Frontal cortex (tissue), 4 donors: ENCODE measurements around the gene KLK8. TPM values are rescaled to one million over a fixed set of nuclear protein-coding genes. Genes with fewer than 3 reads are reported as not detected.
A peak's percentile ranks its signal among the peaks of the same experiment; 100 is the strongest.

ENCODE experiments used
- DNase-seq, 2 donors: peaks; one replicate each; pipeline ENCODE4 v3.0.0; 2012; ENCODE audit warnings: low spot score in 2 of 2
- FAIRE-seq: peaks from 2 replicates; lab custom pipeline; 2012; peaks lifted over from hg19 to GRCh38; lab: Jason Lieb, UNC
- total RNA-seq: library from RNA; depleted of rRNA; stranded (reverse); fragments of >200 nt; gene quantifications from one replicate; pipeline ENCODE4 v1.2.3, GENCODE V29; 2014
- donor health status: control.
- donor health status: control.
- donor health status: control.

KLK8 gene, protein sequence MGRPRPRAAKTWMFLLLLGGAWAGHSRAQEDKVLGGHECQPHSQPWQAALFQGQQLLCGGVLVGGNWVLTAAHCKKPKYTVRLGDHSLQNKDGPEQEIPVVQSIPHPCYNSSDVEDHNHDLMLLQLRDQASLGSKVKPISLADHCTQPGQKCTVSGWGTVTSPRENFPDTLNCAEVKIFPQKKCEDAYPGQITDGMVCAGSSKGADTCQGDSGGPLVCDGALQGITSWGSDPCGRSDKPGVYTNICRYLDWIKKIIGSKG
- total RNA-seq: not detected

GRCh38 chr19:51001515-51001914 lies at the start of gene KLK8:
Gene KLK8, minus strand, starts transcription at chr19:51001604. Its CDS starts 437 bp downstream, at chr19:51001167.
- FAIRE-seq: no peak
- no peak for DNase-seq

DNA sequence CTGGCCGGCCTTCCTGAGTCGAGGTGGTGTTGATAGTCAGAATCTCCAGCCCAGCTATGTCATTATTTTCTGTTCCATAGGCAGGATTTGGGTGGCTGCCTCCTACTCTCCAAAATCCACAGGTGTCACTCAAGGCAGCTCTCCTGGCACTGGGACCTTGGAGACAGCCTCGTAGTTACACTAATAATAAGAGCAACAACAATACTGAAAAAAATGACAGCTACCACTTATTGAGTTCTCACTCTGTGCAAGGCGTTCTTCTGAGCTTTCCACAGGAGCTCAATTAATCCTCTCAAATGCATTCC lies 45.6 kb upstream of the KLK8 start:
- DNase-seq: no peak
- FAIRE-seq: no peak

DNA sequence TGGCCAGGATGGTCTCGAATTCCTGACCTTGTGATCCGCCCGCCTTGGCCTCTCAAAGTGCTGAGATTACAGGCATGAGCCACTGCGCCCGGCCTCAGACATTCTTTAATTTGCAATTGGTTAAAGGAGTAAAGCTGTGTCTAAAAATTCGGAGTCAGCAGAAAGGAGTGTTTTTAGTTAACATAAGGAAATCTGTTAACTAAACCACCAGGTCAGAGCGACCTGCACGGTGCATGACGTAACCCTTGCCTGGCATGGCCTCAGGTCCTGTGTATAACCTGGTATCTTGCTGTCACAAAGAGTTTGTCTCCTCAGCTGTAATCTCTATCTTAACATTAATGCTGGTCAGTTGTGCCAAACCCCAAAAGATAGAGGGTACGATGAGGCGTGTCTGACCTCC lies 42.9 kb upstream of the KLK8 start:
- FAIRE-seq (no peak), DNase-seq (no peak)

GRCh38 chr19:51043497-51043896 lies 42.1 kb upstream of the KLK8 start:
- no peak for DNase-seq
- FAIRE-seq: no peak

DNA sequence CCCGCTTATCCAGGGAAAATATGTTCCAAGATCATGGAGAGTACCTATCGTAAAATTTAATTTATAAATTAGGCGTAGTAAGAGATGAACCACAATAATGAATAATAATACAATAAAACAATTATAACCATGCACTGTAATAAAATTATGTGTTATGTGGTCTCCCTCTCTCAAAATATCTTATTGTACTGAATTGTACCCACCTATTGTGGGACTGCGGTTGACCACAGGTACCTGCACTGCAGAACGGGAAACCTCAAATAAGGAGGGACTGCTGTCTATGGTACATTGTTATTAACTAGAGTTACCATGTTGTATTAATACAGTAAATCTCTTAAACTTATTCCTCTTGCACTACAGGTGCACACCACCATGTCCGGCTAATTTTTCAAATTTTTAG lies 38.7 kb upstream of the KLK8 start:
- FAIRE-seq: no peak
- DNase-seq: no peak

GRCh38 chr19:51036519-51036918 lies 35.1 kb upstream of the KLK8 start:
- FAIRE-seq: no peak
- DNase-seq: no peak

DNA sequence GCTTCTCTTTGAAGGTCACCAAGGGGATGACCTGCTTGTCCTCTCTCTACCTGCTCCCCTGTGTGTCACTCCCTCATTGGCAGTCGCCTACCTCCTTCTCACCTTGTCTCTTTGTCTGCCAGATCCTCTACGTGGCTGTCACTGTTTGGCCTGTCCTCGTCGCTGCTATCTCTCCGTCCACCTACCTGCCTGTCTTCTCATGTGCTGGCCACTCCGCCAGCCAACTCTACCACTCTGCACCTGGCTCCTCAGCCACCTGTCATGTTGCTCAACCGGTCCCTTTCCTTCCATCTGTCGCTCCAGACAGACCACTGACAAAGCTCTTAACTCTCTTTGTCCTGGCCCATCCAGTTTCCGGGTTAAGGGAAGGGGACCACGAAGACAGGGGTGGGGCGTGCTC lies 33.3 kb upstream of the KLK8 start, which contains the start of gene KLK12:
Gene KLK12 (minus strand): TSS at position 299 of the 400 bp plus-strand sequence. CDS start 381 bp downstream, outside the sequence.
- no peak for FAIRE-seq
- DNase-seq: no peak

GRCh38 chr19:51031880-51032225 lies 30.4 kb upstream of the KLK8 start:
- FAIRE-seq: no peak
- no peak for DNase-seq

DNA sequence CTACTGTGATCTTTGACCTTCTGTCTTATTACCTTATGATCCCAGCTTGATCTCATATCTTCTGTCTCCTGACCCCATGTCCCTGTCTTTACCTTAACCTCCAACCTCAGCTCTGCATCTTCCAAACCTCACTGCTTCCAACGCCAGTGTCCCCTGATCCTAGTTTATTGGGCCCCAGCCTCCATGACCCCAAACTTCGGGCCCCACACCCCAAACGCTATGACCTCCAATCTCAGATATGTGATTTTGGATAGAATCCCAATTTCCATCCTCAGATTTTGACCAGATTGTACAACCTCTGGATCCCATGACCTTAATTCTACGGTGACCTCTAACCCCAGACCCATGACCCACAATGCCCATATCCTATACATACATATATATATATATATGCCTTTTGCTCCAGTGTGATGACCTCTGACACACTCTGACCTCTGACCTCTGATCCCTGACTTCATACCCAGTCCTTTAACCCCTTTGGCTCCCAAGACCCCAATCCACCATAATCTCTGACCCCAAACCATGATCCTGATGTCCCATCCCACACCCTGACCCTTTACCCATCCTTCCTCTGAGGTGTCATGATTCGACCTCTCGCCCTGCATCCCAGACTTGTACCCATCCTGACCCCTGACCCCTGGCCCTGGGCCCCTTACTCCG lies 29.9 kb upstream of the KLK8 start:
- DNase-seq: no peak
- no peak for FAIRE-seq

DNA sequence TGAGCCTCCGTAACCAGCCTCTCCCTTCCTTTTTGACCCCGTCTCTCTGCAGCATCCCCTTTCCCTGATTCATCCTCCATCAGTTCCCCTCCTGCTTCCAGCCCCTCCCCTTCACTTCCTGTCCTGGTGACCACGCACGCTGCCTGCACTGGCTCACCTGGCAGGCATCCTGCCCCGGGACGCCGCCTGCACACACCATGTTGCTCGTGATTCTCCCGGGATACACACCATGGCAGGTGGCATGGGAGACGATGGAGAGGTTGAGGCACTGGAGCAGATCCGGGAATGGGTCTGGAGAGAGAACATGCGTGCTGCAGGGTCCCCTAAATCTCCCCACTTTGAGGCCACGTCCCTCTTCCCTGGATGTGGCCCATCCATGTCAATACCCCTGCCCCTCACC lies 29.2 kb upstream of the KLK8 start:
- DNase-seq: no peak
- FAIRE-seq: no peak

GRCh38 chr19:51029718-51030117 lies 28.3 kb upstream of the KLK8 start:
- FAIRE-seq (no peak), DNase-seq (no peak)

DNA sequence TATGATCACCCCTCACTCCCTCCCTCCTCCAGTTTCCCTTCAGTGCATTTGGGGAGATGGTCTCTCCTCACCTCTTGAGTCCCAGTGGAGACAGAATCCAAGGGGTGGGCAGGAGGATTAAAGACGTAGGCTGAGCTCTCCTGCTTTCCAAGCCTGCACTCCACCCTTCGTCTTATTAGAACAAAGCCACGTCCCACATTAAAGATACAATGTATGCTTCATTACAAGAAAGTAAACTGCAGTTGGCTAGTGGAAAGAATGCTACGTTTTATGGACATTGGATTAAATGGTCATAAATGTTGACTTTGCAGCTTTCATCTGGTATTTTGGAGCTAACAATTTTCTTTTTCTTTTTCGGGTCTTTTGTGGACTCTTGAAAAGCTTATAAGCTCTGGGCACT lies 26.5 kb upstream of the KLK8 start:
- no peak for DNase-seq
- no peak for FAIRE-seq

- FAIRE-seq: no peak
Measured at GRCh38 chr19:51027126-51027806, 25.9 kb upstream of the KLK8 start.

DNA sequence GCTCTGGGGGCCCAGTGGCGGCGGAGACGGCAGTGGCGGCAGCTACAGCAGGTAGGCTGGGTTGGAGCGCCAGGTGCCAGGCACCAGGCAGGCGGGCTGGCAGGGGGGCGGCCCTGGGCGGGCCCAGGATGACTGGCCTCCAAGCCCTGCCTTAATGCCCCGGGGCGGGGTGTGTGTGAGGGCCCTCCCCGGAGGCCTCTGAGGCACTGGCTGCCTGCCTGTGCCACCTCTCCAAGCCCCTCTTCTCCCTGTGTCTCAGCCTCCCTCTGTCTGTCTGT lies 25.1 kb upstream of the KLK8 start, which contains the start of gene KLK11:
Gene KLK11 (minus strand): TSS at position 63 of the 278 bp plus-strand sequence. CDS start 985 bp downstream, outside the sequence.
- no peak for FAIRE-seq
- no peak for DNase-seq

More at GRCh38 chr19:51027126-51027806, 25.9 kb upstream of the KLK8 start:
- DNase-seq: no peak

DNA sequence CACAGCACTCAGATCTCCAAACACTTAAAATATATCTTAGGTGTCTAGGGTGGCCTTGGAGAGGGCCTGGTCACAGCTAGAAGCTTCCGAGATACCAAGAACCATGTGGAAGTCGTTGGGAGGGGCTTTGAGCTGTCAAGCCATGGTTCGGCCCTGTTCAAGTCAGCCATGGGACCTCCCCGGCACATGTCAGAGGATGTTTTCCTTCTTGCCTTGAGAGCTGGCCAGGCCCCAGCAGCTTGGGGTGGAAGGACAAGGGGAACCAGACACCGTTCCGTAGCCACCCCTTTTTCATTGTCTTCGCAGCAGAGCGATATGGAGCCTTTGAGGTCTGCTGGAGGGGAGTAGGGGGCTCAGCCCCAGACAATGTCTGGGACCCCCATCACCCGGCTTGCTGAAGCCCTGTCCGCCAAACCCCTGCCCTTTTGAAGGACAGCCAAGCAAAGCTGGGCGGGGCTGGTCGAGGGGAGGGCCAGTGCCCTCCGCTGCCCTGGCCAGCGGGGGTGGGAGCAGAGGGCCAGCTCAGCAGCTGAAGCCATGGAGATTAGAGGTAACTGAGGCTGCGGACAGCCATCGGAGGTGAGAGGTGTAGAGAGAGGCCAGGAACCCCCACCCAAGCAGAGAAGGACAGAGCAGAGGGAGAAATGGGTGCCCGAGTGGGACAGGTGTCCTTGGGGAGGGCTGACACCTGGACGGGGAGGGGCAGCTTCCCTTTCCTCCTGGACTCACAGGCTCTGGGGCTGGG lies 24.6 kb upstream of the KLK8 start:
- DNase-seq: no peak
- no peak for FAIRE-seq

- DNase-seq: no peak
- FAIRE-seq: no peak
Measured at GRCh38 chr19:51025401-51025800, 24.0 kb upstream of the KLK8 start.

DNA sequence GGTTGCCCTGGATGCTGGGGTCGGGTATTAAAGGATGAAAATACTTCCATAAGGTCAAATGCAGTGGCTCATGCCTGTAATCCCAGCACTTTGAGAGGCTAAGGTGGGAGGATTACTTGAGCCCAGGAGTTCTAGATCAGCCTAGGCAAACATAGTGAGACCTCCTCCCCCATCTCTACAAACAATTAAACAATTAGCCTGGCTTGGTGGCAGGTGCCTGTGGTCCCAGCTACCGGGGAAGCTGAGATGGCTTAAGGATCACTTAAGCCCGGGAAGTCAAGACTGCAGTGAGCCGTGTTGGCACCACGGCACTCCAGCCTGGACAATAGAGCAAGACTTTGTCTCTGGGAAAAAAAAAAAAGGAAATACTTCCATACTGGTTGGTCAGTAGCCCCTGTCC lies 23.5 kb upstream of the KLK8 start:
- no peak for FAIRE-seq
- DNase-seq: no peak

DNA sequence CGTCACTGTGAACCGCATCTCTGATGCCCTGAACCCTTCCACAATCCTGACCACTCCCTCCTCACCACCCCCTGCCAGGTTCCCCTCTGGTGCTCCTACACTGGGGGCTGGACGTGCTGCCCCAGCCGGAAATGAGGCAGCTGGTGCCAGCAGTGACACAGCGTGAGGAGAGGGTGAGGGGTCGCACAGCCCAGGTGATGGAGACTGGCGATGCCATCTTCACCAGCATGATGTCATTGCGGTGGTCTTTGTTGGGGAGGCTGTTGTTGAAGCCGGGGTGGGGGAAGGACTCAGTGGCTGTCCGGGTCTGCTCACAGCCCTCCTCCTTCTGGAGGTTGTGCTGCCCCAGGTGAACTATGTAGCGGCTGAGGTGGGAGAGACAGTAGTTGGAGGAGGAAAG lies 22.5 kb upstream of the KLK8 start:
- DNase-seq (no peak), FAIRE-seq (no peak)

DNA sequence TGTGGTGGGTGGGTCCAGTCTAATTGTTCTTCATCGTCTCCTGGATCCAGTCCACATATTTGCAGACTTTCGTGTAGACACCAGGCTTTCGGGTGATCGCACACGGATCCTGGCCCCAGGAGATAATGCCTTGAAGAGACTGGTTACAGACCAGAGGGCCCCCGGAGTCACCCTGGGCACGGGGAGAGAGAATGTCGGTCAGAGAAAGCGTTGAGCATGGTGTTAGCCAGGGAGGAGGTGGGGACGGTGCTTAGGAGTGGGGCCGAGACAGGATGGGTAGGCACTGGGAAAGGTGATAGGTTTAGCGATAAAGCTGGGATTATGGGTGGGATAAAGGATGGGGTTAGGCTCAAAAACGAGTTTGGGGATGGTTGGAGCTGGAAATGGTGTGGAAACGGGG lies 21.1 kb upstream of the KLK8 start:
- DNase-seq: no peak
- no peak for FAIRE-seq

DNA sequence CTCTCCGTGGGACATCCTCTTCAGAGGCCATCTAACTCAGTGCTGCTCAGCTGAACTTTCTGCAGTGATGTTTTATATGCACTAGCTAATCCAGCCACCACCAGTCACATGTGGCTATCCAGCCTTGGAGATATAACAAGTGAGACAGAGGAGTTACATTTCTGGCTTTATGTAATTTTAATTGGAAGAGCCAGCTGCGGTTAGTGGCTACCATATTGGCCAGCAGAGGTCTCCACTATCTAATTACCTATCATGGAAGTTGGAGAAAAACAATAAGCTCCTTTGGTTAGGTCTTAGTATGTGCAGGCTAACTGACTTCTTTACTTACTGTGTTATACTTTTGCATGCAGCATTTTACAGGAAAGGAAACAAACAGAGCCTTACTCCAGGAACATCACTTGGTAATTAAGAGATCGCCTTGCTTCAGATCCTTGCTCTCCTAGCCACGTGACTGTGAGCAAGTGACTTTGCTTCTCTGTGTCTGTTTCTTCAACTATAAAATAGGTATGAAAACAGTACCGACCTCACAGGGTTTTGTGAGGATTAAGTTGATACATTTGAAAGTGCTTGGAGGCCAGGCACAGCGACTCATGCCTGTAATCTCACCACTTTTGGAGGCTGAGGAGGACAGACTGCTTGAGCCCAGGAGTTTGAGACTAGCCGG lies 19.7 kb upstream of the KLK8 start:
- DNase-seq (peak in 1 of 2 donors; percentile 60), FAIRE-seq (no peak)
